GM18511 (cell line): ENCODE data around the gene ARHGAP9.

Experiments used
- ATAC-seq: cut with Tn5 transposase; IDR thresholded peaks from one replicate; pipeline ENCODE4 v1.9.1; 2021; ENCODE audit warnings: mild to moderate bottlenecking, moderate library complexity; ENCODE audit not compliant: unreplicated experiment

The ARHGAP9 gene

DNA sequence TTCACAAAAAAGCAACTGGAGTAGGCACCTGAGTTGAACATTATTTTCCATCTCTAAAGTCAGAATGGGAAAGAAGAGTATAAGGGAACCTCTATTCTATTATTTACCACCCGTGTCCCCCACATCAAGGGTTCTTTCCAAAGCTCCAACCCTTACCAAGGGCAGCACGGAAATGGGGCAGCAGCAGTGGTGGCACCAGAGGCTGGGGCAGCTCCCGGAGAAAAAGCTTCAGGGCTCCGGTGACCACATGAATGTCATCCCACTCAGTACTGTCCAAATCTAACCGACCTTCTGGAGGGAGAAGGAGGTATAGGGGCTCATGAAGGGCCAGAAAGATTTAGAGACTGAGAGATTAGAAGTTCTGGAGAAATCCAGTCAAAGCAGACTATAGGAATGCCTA lies 5.8 kb downstream of the ARHGAP9 start:
- ATAC-seq = no peak

DNA sequence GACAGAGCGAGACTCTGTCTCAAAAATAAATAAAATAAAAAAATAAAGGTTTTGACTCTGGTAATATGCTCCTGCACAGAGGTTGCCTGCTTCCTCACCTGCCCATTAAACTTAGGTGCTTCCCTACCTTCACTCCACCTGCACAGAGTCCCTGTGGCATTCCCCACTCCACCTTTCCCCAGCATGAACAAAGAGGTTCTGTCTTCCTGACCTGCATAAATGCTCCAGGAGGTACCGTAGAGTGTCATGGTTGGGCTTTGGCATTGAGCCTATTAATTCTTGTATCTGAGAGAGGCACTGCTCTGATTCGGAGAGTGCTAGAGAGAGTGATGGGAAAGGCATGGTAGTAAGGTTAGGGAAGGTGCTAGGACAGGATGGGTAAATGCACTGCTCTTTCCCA lies 6.3 kb downstream of the ARHGAP9 start:
- no peak for ATAC-seq

DNA sequence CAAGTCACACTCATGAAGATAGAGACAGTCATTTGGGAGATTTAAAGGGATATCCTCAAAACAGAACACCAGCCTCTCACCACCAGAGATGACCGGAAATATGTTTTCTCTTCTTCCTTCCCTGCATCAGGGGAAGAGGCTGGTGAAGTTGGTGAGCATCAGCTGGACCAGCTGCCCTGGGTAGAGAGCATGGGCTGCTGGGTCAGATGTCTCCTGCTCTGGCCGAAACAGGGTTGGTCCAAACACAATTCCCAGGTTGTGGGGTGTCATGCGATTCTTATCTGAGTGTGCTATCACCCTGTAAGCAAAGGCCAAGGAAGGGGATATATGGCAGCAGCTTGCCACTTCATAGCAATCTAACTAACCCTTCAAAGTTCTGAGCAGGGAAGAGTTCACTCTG lies 7.3 kb downstream of the ARHGAP9 start:
- no peak for ATAC-seq

DNA sequence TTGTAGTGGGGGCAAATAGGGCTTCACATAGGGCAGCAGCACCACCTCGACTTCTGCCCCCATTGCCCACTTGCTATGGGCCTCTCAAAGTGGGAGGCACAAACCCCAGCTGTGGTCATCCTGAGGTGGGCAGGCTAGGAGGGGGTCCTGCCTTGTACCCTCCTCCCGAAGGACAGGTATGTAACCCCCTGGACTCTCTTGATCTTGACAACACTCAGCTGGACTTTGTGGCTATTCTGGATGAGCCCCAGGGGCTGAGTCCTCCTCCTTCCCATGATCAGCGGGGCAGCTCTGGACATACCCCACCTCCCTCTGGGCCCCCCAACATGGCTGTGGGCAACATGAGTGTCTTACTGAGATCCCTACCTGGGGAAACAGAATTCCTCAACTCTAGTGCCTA lies 8.0 kb downstream of the ARHGAP9 start:
- ATAC-seq = no peak

DNA sequence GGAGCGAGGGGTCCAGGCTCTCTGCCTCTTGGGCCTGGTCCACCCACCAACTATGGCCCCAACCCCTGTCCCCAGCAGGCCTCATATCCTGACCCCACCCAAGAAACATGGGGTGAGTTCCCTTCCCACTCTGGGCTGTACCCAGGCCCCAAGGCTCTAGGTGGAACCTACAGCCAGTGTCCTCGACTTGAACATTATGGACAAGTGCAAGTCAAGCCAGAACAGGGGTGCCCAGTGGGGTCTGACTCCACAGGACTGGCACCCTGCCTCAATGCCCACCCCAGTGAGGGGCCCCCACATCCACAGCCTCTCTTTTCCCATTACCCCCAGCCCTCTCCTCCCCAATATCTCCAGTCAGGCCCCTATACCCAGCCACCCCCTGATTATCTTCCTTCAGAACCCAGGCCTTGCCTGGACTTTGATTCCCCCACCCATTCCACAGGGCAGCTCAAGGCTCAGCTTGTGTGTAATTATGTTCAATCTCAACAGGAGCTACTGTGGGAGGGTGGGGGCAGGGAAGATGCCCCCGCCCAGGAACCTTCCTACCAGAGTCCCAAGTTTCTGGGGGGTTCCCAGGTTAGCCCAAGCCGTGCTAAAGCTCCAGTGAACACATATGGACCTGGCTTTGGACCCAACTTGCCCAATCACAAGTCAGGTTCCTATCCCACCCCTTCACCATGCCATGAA lies 8.6 kb downstream of the ARHGAP9 start:
- no peak for ATAC-seq

DNA sequence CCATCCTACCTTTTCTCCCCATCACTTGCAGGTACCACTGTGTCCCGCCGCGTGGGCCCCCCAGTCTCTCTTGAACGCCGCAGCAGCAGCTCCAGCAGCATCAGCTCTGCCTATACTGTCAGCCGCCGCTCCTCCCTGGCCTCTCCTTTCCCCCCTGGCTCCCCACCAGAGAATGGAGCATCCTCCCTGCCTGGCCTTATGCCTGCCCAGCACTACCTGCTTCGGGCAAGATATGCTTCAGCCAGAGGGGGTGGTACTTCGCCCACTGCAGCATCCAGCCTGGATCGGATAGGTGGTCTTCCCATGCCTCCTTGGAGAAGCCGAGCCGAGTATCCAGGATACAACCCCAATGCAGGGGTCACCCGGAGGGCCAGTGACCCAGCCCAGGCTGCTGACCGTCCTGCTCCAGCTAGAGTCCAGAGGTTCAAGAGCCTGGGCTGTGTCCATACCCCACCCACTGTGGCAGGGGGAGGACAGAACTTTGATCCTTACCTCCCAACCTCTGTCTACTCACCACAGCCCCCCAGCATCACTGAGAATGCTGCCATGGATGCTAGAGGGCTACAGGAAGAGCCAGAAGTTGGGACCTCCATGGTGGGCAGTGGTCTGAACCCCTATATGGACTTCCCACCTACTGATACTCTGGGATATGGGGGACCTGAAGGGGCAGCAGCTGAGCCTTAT lies 9.2 kb downstream of the ARHGAP9 start:
- ATAC-seq = no peak

DNA sequence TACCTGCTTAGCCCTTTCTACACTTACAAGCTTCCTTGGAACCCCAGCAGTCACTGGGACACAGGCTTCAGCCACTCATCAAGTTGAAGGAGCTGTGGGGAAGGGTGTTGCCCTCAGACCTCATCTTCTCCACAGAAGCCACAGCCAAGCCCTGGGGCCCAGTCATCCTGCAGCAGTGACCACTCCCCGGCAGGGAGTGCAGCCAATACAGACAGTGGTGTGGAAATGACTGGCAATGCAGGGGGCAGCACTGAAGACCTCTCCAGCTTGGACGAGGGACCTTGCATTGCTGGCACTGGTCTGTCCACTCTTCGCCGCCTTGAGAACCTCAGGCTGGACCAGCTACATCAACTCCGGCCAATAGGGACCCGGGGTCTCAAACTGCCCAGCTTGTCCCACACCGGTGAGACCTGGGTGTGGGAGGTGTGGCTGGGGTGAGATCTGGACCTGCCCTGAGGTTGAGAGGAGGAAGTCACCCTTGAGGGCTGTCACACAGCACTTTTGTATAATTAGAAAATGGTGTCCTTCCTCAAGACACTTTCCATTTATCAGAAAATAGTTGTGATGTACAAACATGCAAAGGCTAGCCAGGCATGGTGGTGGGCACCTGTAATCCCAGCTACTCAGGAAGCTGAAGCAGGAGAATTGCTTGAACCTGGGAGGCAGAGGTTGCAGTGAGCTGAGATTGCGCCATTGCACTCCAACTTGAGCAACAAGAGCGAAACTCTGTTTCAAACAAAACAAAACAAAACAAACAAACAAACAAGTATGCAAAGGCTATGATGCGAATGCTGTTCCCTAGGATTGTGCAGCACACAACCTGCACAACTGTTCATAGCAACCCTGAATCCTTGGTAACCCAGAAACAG lies 10.1 kb downstream of the ARHGAP9 start:
- no peak for ATAC-seq

DNA sequence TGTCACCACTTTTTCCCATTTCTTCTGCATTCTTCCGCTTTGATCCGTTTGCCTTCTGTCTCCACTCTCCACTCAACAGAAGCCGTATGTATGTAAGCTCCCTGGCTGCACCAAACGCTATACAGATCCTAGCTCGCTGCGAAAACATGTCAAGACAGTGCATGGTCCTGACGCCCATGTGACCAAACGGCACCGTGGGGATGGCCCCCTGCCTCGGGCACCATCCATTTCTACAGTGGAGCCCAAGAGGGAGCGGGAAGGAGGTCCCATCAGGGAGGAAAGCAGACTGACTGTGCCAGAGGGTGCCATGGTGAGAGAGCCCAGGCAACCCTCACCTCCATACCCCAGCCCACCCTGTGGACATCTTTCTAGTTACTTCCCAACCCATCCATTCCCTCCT lies 11.8 kb downstream of the ARHGAP9 start:
- ATAC-seq = no peak

DNA sequence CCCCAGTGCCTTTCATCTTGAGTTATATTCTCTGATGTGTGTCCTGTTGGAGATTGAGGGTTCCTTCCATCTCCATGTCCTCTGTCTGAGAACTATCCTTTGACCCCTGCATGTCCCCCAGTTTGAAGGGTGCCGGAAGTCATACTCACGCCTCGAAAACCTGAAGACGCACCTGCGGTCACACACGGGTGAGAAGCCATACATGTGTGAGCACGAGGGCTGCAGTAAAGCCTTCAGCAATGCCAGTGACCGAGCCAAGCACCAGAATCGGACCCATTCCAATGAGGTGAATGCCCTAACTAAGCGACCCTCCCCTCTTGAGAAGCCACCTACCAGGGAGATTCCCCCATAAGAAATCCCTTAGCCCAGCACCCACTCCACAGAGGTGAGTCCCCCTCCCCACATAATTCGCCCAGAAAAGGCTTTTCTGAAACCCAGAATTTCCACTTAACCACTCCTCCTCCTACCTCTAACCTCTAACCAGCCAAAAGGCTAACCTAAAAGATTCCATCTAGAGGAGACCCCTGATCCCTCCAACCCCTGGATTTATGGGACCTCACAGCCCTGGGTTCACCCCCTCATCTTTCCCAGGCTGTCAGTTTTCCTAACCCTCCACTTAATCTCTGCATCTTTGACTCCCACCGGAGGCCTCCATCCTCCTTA lies 12.3 kb downstream of the ARHGAP9 start:
- ATAC-seq = no peak

DNA sequence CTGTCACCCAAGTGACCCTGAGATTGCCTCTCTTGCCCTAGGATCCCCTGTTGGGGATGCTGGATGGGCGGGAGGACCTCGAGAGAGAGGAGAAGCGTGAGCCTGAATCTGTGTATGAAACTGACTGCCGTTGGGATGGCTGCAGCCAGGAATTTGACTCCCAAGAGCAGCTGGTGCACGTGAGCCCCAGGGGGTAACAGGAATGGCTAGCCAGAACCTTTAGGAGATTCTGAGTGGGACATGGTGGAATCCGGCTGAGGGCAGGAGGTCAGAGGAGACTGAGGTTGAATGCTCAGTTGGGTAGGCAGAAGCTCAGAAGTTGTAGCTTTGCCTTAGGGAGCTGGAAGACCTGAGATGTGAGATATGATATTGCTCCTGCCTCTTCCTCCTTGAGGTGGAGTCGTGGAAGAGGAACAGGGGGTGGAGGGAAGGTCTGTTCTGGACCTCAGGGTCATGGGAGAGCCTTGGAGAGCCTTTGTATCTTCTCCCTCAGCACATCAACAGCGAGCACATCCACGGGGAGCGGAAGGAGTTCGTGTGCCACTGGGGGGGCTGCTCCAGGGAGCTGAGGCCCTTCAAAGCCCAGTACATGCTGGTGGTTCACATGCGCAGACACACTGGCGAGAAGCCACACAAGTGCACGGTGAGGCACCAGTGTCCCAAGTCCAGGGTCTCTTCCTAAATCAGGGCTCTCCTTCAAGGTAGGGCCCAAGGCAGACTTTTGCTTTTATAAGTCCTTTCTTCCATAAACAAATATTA lies 13.7 kb downstream of the ARHGAP9 start:
- no peak for ATAC-seq

DNA sequence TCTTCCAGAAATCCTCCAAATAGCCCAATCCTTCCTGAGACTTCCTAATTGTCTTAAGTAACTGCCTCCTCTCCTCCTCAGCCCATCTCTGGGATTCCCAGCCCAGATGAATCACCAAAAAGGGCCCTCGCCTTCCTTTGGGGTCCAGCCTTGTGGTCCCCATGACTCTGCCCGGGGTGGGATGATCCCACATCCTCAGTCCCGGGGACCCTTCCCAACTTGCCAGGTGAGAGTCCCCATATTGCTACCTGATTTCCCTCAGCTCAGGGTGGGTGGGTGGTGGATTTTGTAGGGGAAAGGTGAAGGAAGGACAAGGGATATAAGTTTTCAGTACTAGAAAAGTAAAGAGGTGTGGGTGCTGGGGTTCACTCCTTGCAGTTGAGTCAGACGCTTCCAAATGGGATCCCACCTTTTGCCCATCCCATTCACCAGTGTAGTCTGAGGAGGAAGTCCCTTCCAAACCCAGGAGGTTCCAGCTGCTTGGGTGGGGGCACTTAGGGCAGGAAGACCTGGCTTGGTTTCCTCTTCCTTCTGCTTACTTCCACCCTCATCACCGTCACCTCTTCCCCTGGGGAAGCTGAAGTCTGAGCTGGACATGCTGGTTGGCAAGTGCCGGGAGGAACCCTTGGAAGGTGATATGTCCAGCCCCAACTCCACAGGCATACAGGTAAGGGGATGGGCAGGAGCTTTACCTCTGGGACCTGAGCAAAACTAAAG lies 14.5 kb downstream of the ARHGAP9 start:
- ATAC-seq = no peak

DNA sequence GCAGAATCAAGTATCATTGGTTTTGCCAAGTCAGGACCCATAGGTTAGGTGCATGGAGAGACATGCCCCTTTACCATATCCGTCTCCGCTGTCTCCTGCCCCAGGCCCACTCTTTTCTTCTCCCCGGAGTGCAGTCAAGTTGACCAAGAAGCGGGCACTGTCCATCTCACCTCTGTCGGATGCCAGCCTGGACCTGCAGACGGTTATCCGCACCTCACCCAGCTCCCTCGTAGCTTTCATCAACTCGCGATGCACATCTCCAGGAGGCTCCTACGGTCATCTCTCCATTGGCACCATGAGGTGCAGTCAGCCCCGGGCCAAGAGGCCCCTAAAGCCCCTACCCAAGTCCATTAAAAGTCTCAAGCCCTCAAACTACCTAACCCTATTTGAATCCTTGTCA lies 15.1 kb downstream of the ARHGAP9 start:
- no peak for ATAC-seq

DNA sequence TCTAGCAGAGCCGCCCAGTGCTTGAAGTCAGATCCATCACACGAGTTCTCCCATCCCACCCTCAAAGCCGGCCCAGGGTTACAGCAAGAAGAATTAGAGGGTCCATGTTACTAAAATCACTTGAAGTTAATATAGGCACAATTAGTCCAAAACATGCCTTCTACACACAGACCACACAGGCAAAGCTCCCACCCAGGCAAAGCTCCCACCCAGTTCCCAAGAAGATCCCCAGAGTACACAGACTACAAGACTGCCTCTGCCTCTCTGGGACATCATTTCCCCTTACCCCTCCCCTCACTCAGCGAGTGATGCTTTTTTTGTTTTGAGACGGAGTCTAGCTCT lies 16.8 kb downstream of the ARHGAP9 start:
- no peak for ATAC-seq

DNA sequence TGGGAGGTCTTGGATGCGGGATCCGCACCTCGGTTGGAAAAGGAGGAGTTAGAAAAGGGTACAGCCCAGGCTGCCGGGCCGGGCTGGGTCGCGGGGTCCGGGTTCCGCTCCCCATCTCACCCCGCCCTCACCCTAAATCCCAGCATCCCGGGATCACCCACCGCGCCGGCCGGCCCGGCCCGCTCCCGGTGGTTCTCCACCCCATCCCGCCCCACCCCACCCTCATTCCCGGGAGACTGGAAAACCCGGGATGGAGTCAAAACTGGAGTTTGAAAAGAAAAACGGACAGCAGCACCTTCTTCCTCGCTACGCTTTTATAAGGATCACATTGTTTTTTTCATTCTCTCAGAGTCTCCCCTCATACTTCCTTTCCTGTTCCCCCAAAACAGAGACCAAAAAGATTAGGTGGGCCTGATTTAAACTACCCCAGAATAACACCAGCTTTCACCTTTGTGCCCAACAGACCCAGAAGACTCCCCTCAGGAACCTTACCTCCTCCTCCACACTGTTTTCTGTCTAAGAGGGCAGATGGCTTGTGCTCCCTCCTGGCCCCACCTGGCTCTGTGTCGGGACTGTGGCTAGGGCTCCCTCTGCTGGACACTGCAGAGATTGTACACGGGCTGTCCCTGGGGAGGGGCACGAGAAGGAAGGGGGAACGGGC lies 17.3 kb downstream of the ARHGAP9 start:
- ATAC-seq = peak; percentile 62

DNA sequence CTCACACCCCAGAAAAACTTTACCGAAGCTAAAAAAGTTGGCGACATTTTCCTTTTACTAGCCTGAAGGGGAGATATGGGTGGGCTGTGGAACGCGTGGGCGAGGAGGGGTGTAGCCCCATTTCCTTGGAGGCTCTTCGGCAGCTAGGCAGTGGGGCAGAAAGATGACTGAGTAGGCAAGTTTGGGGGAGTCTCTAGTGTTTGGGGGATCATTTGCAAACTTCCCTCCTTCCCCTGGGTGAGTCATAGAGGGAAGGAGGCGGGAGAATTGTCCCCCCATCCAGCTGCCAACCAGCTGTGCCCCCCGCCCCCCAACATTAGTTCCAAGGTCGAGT lies 17.8 kb downstream of the ARHGAP9 start:
- no peak for ATAC-seq

DNA sequence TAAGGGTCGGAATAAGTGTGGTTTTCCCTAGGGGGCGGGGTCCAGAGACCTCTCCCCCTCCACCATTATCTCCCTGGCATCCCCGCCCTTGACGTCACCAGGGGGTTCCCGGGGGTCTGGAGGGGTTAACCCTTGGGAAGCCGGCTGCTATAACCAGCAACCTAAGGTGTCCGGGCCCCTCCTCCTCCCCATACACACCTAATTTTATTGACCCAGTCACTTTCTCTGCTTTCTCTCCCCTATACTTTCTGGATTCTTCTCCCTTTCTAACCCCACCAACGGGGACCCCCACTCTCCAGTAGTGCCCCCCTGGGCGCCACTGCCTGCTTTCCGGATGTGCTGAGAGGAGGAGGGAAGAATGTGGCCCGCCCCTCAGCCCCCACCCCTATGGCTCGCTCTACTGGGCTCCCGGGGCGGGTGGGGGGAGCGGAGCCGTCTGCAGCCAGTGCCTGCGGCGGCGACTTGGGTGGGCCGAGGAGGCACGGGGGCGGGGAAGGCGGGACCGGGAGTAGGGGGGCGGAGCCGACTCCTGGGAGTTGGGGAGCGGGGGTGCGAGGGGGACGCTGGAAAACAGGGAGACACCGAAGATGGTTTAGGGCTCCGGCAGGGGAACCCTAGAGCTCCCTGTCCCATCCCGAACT lies 18.3 kb downstream of the ARHGAP9 start:
- no peak for ATAC-seq

DNA sequence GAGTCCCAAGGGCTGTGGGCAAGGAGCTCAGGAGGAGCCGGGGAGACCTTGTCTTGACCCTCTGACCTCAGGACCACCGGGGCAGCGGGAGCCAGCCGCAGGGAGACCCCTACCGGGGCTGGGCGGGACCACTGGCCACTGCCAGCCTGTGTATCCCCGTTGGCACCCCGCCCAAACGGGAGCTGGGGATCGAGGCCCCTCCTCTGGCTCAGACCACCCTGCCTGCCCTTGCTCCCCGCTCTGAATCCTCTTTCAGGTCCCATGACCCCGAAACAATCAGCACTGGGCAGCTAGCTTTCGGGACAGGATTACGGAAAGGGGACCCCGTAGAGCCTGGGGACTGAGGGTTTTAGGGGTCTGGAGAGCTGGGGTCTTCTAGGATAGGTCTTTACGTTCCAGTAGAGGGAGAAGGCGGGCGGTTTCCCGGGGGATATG lies 18.8 kb downstream of the ARHGAP9 start:
- ATAC-seq = no peak

DNA sequence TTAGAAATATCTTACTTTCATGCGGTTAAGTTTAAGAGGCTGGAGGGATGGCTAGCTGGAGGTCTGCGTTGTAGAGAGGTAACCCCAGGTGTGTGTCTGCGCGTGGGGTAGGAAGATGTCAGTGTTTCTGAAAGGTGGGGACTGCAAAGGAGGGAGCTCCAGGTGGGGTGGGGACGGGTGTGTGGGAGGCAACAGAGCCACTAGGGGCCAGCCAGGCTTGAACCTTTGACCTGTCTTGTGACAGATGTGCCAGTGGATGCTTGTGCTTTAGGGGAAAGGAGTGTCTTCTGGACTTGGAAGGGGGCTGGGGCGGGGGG lies 19.2 kb downstream of the ARHGAP9 start:
- no peak for ATAC-seq

DNA sequence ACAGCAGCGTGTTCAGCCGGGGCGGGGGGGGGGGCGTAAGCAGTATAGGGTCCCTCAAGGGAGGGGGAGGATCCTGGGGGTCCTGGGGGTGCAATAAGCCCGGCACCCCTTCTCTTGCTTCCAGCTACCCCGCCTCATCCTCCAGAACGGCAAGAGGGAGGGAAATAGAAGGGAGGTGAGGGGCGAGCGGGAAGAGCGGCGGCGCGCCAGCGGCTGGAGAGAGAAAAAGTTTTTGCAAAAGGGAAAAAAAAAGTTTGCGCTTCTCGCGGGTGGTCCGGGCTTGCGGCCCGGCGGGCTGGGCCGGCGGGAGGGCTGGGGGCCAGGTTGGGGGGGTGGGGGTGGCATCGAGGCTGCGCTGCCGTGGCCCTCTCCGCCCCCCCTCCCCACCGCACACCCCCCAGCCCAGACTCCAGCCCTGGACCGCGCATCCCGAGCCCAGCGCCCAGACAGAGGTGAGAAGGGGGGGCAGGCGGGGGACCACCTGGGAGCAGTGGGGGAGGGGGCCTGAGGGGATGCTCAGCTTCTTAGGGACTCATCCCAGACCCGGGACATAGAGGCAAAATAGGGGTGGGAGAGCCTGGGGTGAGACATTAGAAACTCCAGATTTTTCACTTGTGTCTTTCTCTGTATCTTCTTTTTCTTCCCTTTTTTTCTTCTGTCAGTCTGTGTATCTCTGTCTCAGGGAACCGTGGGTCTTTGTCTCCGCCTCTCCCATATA lies 19.8 kb downstream of the ARHGAP9 start, which contains the start of gene GLI1:
TSS of gene GLI1 (plus strand) at position 36 of the 718 bp plus-strand sequence. CDS start 3,907 bp downstream, outside the sequence.
- ATAC-seq = no peak
